Lung (tissue), 12 donors: ENCODE data around the gene PARVB. TPM values are rescaled to one million over a fixed set of nuclear protein-coding genes. Genes with fewer than 3 reads are reported as not detected.

ENCODE experiments used
- ATAC-seq: fragments of 200-7000 bp; cut with Tn5 transposase; one replicate; pipeline ENCODE4 v1.9.1; 2020; ENCODE audit warnings: moderate number of reproducible peaks; ENCODE audit not compliant: insufficient read depth, low FRiP score
- DNase-seq, 3 donors: peaks; one replicate each; pipeline ENCODE4 v3.0.0-alpha.2; 2013 to 2017
- H3K27ac ChIP-seq, 2 donors: one replicate each; pipeline ENCODE4 v1.5.1; 2013; ENCODE audit warnings: mild to moderate bottlenecking in 2 of 2, moderate library complexity in 2 of 2, control low read depth in 1 of 2, inconsistent platforms in 1 of 2, low read depth in 1 of 2, low read length in 1 of 2
- H3K27me3 ChIP-seq, 3 donors: one replicate each; pipeline ENCODE4 v1.5.1; 2013; ENCODE audit warnings: low read length in 2 of 3; ENCODE audit not compliant: control insufficient read depth in 3 of 3, insufficient read depth in 3 of 3
- H3K36me3 ChIP-seq, 4 donors: one replicate each; pipeline ENCODE4 v1.5.1; 2013; ENCODE audit warnings: low read length in 4 of 4, mild to moderate bottlenecking in 1 of 4, moderate library complexity in 1 of 4; ENCODE audit not compliant: control insufficient read depth in 4 of 4, insufficient read depth in 4 of 4
- H3K4me1 ChIP-seq, 5 donors: one replicate each; pipeline ENCODE4 v1.5.1; 2013; ENCODE audit warnings: low read length in 5 of 5, mild to moderate bottlenecking in 2 of 5, moderate library complexity in 1 of 5; ENCODE audit not compliant: control insufficient read depth in 5 of 5, insufficient read depth in 5 of 5
- H3K4me3 ChIP-seq: one replicate; pipeline ENCODE4 v1.5.1; 2013; ENCODE audit warnings: mild to moderate bottlenecking, control low read depth, moderate library complexity
- H3K9ac ChIP-seq, 2 donors: one replicate each; pipeline ENCODE4 v1.5.1; 2013; ENCODE audit warnings: low read length in 2 of 2, control low read depth in 1 of 2; ENCODE audit not compliant: insufficient read depth in 1 of 2
- H3K9me3 ChIP-seq, 4 donors: one replicate each; pipeline ENCODE4 v1.5.1; 2013; ENCODE audit warnings: low read length in 3 of 4, mild to moderate bottlenecking in 1 of 4, moderate library complexity in 1 of 4; ENCODE audit not compliant: control insufficient read depth in 4 of 4, insufficient read depth in 3 of 4
- CTCF ChIP-seq: IDR thresholded peaks from 2 replicates; pipeline ENCODE4 v1.5.1; 2012; ENCODE audit warnings: mild to moderate bottlenecking; ENCODE audit errors: control extremely low read depth, extremely low read depth
- WGBS, 2 donors: extraction: QIAGEN DNeasy Blood & Tissue Kit; methylation state at CpG; one replicate each; pipeline ENCODE4 v1.1.7; 2013; 5-methylcytosine and 5-hydroxymethylcytosine counted together
- polyA plus RNA-seq, 2 donors: library from polyadenylated mRNA; stranded (reverse); fragments of 200-250 nt; gene quantifications; one replicate each; pipeline ENCODE4 v1.2.1, GENCODE V29; 2013
- total RNA-seq, 2 donors: library from RNA; depleted of rRNA in 1 of 2; stranded (reverse); fragments of >200 nt in 1 of 2; gene quantifications; one replicate each; pipeline ENCODE4 v1.2.1, GENCODE V29; 2014 to 2021
- donor health status: control.
- donor health status: control.
- donor health status: Bipolar disorder and iron deficiency.
- donor health status: healthy.
- donor health status: DM: yes; HTN: yes; CAD: no.

The PARVB gene
- total and polyA plus RNA-seq, 4 donors, result 16.9 to 64.2 (median 49.7) TPM

DNA sequence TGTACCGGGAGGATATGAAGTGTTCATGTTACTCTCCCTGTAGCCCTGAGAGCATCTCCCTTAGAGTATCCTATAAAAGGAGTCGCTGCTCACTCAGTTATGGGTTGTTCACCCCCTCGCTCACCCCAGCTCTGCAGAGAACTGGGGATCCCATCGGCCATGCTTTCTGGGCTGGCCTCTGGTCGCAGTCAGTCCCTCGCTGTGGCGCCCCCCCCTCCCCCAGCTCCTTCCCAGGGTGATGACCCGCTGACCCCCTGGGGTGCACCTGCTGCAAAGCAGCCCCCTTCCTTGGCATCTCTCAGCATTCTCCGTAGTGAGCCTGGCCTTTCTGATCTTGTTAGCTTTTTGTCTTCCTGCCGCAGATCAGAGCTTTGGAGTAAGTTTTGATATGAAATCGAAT lies 146.4 kb downstream of the PARVB start:
- ATAC-seq (no peak), DNase-seq (no peak)
- no peak overlapping the region for H3K9ac ChIP-seq
- no peaks in the 10 kb centered on the region for H3K4me1 ChIP-seq
- H3K27ac ChIP-seq, result no peak overlapping the region
- H3K4me3 ChIP-seq, result no peak overlapping the region
- H3K27me3 ChIP-seq, result no peaks in the 10 kb centered on the region
- no peak for TF ChIP-seq CTCF
- WGBS, 2 donors, result 88 to 96% methylated on average over 11 of the region's 11 CpGs
- peaks cover 0 to 26% (median 2%) of the 10 kb centered on the region in 4 donors for H3K36me3 ChIP-seq
- no peaks in the 10 kb centered on the region for H3K9me3 ChIP-seq

GRCh38 chr22:44171561-44171960 lies 147.5 kb downstream of the PARVB start:
- ATAC-seq, result no peak
- Histone ChIP-seq H3K36me3 (peaks cover 0 to 23% (median 2%) of the 10 kb centered on the region in 4 donors), H3K4me1 (no peaks in the 10 kb centered on the region), H3K4me3 (no peak overlapping the region), H3K27me3 (no peaks in the 10 kb centered on the region), H3K9ac (no peak overlapping the region), H3K9me3 (no peaks in the 10 kb centered on the region), H3K27ac (peak overlapping the region in 1 of 2 donors; percentile 33)
- no peak for DNase-seq
- TF ChIP-seq CTCF, result no peak
- 45 to 67% methylated on average over 6 of the region's 6 CpGs for WGBS, 2 donors

DNA sequence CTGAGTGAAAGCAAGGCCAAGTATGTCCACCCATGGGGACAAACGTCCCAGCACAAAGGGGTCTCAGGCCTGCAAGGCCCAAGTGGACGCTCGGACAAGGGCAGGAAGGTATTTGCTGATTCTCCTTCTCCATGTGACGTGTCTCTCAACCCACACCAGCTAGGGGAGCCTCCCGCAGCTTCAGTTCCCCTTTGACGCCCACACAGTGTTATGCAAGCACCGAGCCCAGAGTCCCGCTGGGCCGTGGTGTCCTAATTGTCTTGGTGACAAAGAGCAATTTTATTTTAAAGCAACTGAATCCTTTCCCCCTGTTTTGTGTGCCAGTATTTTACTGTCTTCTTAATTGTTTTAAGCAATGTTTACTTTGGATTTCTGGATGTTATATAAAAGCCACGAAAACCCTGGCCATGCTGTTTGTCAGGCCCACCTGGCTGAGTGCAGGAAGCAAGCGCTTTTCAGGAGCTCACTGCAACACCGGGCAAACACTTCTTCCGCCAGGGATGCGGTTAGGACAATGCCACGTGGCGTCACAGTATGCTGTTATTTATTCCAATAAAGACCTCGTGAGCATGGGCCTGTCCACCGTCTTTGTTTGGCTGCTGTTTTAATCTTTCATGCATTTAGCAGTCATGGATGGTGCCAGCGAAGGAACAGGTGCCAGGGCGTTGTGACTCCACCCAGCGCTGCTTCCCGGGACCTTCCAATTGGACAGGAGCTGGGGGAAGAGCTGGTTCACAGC lies 148.4 kb downstream of the PARVB start:
- no peaks in the 10 kb centered on the region for H3K9me3 ChIP-seq
- H3K27me3 ChIP-seq, result no peaks in the 10 kb centered on the region
- DNase-seq (no peak), ATAC-seq (peak; percentile 73)
- H3K36me3 ChIP-seq, result peaks cover 0 to 16% (median 2%) of the 10 kb centered on the region in 4 donors
- no peak for TF ChIP-seq CTCF
- H3K9ac ChIP-seq, result no peak overlapping the region
- no peak overlapping the region for H3K4me3 ChIP-seq
- H3K4me1 ChIP-seq, result no peaks in the 10 kb centered on the region
- peak overlapping the region in 1 of 2 donors; percentile 75 for H3K27ac ChIP-seq
- 35 to 64% methylated on average over 22 of the region's 22 CpGs for WGBS, 2 donors
